Vagina (tissue), 2 donors: ENCODE results near the gene FAM53B. TPM values are rescaled to one million over a fixed set of nuclear protein-coding genes. Genes with fewer than 3 reads are reported as not detected.

Source experiments
- DNase-seq, 2 donors: peaks; one replicate each; pipeline ENCODE4 v3.0.0-alpha.2; 2017; ENCODE audit errors: extremely low spot score in 2 of 2
- H3K27ac ChIP-seq: fragments of 200-600 bp; sonication (generic); one replicate; pipeline ENCODE4 v1.5.1; 2019
- H3K27me3 ChIP-seq: fragments of 200-600 bp; sonication (generic); one replicate; pipeline ENCODE4 v1.5.1; 2019
- H3K36me3 ChIP-seq, 2 donors: fragments of 200-600 bp; sonication (generic); one replicate each; pipeline ENCODE4 v1.5.1; 2017 to 2019
- H3K4me1 ChIP-seq: fragments of 200-600 bp; sonication (generic); one replicate; pipeline ENCODE4 v1.5.1; 2019
- H3K4me3 ChIP-seq, 2 donors: fragments of 200-600 bp; sonication (generic); 1 replicate in 1 of 2; 2 replicates in 1 of 2; pipeline ENCODE4 v1.5.1; 2016 to 2019
- H3K9me3 ChIP-seq: fragments of 200-600 bp; sonication (generic); one replicate; pipeline ENCODE4 v1.5.1; 2019
- CTCF ChIP-seq, 3 experiments: fragments of 450-650 bp in 2 of 3; fragments of 200-600 bp in 1 of 3; sonication (generic) in 1 of 3; IDR thresholded peaks; one replicate each; pipeline ENCODE4 v1.5.1; 2017 to 2019; ENCODE audit warnings: antibody characterized with exemption in 3 of 3, mild to moderate bottlenecking in 2 of 3, moderate library complexity in 2 of 3
- POLR2A ChIP-seq, 2 donors: fragments of 450-650 bp; IDR thresholded peaks; one replicate each; pipeline ENCODE4 v1.6.1; 2017; ENCODE audit warnings: antibody characterized with exemption in 2 of 2, mild to moderate bottlenecking in 2 of 2, moderate library complexity in 2 of 2
- POLR2AphosphoS5 ChIP-seq, 2 donors: sonication (generic); formaldehyde crosslinking; IDR thresholded peaks; one replicate each; pipeline ENCODE4 v1.9.0; 2017; ENCODE audit warnings: antibody characterized with exemption in 2 of 2, mild to moderate bottlenecking in 2 of 2, low read depth in 1 of 2; ENCODE audit not compliant: insufficient read depth in 1 of 2
- intact Hi-C: fragments of 100-400 bp; cut with DNase I; formaldehyde crosslinking; loops from one replicate; pipeline ENCODE4 v1.15.1; 2023
- total RNA-seq: library from RNA; depleted of rRNA; stranded (reverse); fragments of >200 nt; gene quantifications from one replicate; pipeline ENCODE4 v1.2.3, GENCODE V29; 2016

The FAM53B gene
- total RNA-seq, 1 donor from 2014 or later: 35.1 TPM

- Histone ChIP-seq H3K27me3 (no peaks in the 10 kb centered on the region), H3K27ac (no peak overlapping the region), H3K9me3 (no peaks in the 10 kb centered on the region), H3K4me1 (peaks cover 6% of the 10 kb centered on the region), H3K4me3 (no peak overlapping the region), H3K36me3 (no peaks in the 10 kb centered on the region)
- DNase-seq: no peak
- TF ChIP-seq POLR2AphosphoS5 (IDR thresholded peaks at IDR 0.05; ENCODE audit: insufficient read depth in 1 of 2, low read depth in 1 of 2) (no peak), CTCF (IDR thresholded peaks at IDR 0.05) (no peak), POLR2A (IDR thresholded peaks at IDR 0.05) (no peak)
- intact Hi-C loops: no loop called here
Measured at GRCh38 chr10:124604214-124605000, 139.8 kb downstream of the FAM53B start.

GRCh38 chr10:124603376-124604213, 140.6 kb downstream of the FAM53B start:
- Histone ChIP-seq H3K27me3 (no peaks in the 10 kb centered on the region), H3K4me1 (peaks cover 6% of the 10 kb centered on the region), H3K9me3 (no peaks in the 10 kb centered on the region), H3K4me3 (no peak overlapping the region), H3K36me3 (no peaks in the 10 kb centered on the region), H3K27ac (no peak overlapping the region)
- no peak for DNase-seq
- no peak for TF ChIP-seq POLR2A (IDR thresholded peaks at IDR 0.05)
- no peak for TF ChIP-seq CTCF (IDR thresholded peaks at IDR 0.05)
- TF ChIP-seq POLR2AphosphoS5 (IDR thresholded peaks at IDR 0.05; ENCODE audit: insufficient read depth in 1 of 2, low read depth in 1 of 2): no peak
- intact Hi-C loops: no loop called here

- Histone ChIP-seq H3K9me3 (no peaks in the 10 kb centered on the region), H3K36me3 (no peaks in the 10 kb centered on the region), H3K27me3 (no peaks in the 10 kb centered on the region), H3K4me1 (peaks cover 8% of the 10 kb centered on the region), H3K27ac (no peak overlapping the region), H3K4me3 (no peak overlapping the region)
- DNase-seq: no peak
- TF ChIP-seq POLR2AphosphoS5 (IDR thresholded peaks at IDR 0.05; ENCODE audit: insufficient read depth in 1 of 2, low read depth in 1 of 2) (no peak), CTCF (IDR thresholded peaks at IDR 0.05) (no peak), POLR2A (IDR thresholded peaks at IDR 0.05) (no peak)
- intact Hi-C loops: no loop called here
Measured at GRCh38 chr10:124602646-124603365, 141.4 kb downstream of the FAM53B start.

GRCh38 chr10:124602121-124602561, 142.0 kb downstream of the FAM53B start:
- Histone ChIP-seq H3K27me3 (no peaks in the 10 kb centered on the region), H3K36me3 (no peaks in the 10 kb centered on the region), H3K4me3 (no peak overlapping the region), H3K27ac (no peak overlapping the region), H3K4me1 (peaks cover 15% of the 10 kb centered on the region), H3K9me3 (no peaks in the 10 kb centered on the region)
- DNase-seq: no peak
- TF ChIP-seq POLR2A (IDR thresholded peaks at IDR 0.05) (no peak), CTCF (IDR thresholded peaks at IDR 0.05) (no peak), POLR2AphosphoS5 (IDR thresholded peaks at IDR 0.05; ENCODE audit: insufficient read depth in 1 of 2, low read depth in 1 of 2) (no peak)
- intact Hi-C loops: no loop called here
